HEK293 (cell line): ENCODE data around the gene SBK2.

Source experiments
- CTCF ChIA-PET: fragments of 350-600 bp; formaldehyde crosslinking; extraction: SDS; loops from one replicate; lab custom pipeline; 2021; ENCODE audit warnings: antibody characterized with exemption; lab: Yijun Ruan, JAX
- POLR2A ChIA-PET: fragments of 300-600 bp; formaldehyde crosslinking; extraction: SDS; loops from one replicate; lab custom pipeline; 2020; ENCODE audit warnings: antibody characterized with exemption, inconsistent platforms; lab: Yijun Ruan, JAX
- H3K27ac ChIP-seq: fragments of 200-500 bp; sonication (Bioruptor generic); 2 replicates; pipeline ENCODE4 v1.5.1; 2014; ENCODE audit warnings: low read depth, low read length, control low read depth, inconsistent platforms; ENCODE audit errors: extremely low read depth
- H3K36me3 ChIP-seq, 2 experiments: fragments of 200-500 bp in 1 of 2; sonication (Bioruptor generic) in 1 of 2; 1 replicate in 1 of 2; 2 replicates in 1 of 2; pipeline ENCODE4 v1.5.1; 2014 to 2017; ENCODE audit warnings: inconsistent platforms in 2 of 2, low read length in 2 of 2; ENCODE audit not compliant: control insufficient read depth in 2 of 2, insufficient read depth in 1 of 2
- H3K4me1 ChIP-seq: fragments of 200-500 bp; sonication (Bioruptor generic); 2 replicates; pipeline ENCODE4 v1.5.1; 2014; ENCODE audit warnings: mild to moderate bottlenecking, low read length, inconsistent platforms; ENCODE audit not compliant: control insufficient read depth, insufficient read depth
- H3K4me3 ChIP-seq: 2 replicates; pipeline ENCODE4 v1.5.1; 2011; ENCODE audit warnings: low read depth, mild to moderate bottlenecking, control low read depth, low read length, moderate library complexity
- H3K9me3 ChIP-seq: fragments of 200-500 bp; sonication (Bioruptor generic); 2 replicates; pipeline ENCODE4 v1.5.1; 2014; ENCODE audit warnings: low read depth, low read length, inconsistent platforms; ENCODE audit not compliant: control insufficient read depth, insufficient read depth
- BCL11A ChIP-seq: fragments of 450-650 bp; formaldehyde crosslinking; IDR thresholded peaks from 2 replicates; pipeline ENCODE4 v1.5.1; 2016; ENCODE audit warnings: low read depth, missing biosample characterization, missing genetic modification characterization
- REST ChIP-seq: fragments of 450-650 bp; formaldehyde crosslinking; IDR thresholded peaks from 2 replicates; pipeline ENCODE4 v1.5.1; 2016; ENCODE audit warnings: missing biosample characterization, missing genetic modification characterization
- ZBTB1 ChIP-seq: fragments of 450-650 bp; formaldehyde crosslinking; IDR thresholded peaks from 2 replicates; pipeline ENCODE4 v1.5.1; 2016; ENCODE audit warnings: missing biosample characterization, missing genetic modification characterization
- ZFP3 ChIP-seq: fragments of 450-650 bp; formaldehyde crosslinking; IDR thresholded peaks from 2 replicates; pipeline ENCODE4 v1.5.1; 2016; ENCODE audit warnings: low read depth, missing biosample characterization, missing genetic modification characterization
- ZNF133 ChIP-seq: fragments of 450-650 bp; formaldehyde crosslinking; IDR thresholded peaks from 2 replicates; pipeline ENCODE4 v1.5.1; 2016; ENCODE audit warnings: missing biosample characterization, missing genetic modification characterization
- ZNF394 ChIP-seq: fragments of 450-650 bp; formaldehyde crosslinking; IDR thresholded peaks from 2 replicates; pipeline ENCODE4 v1.5.1; 2016; ENCODE audit warnings: missing biosample characterization, missing genetic modification characterization, mild to moderate bottlenecking, moderate library complexity, borderline replicate concordance
- ZNF521 ChIP-seq: fragments of 450-650 bp; formaldehyde crosslinking; IDR thresholded peaks from 2 replicates; pipeline ENCODE4 v1.5.1; 2017; ENCODE audit warnings: missing biosample characterization, mild to moderate bottlenecking, missing genetic modification characterization
- ZNF530 ChIP-seq: fragments of 450-650 bp; formaldehyde crosslinking; IDR thresholded peaks from 2 replicates; pipeline ENCODE4 v1.5.1; 2016; ENCODE audit warnings: low read depth, missing biosample characterization, missing genetic modification characterization
- ZNF544 ChIP-seq: fragments of 450-650 bp; formaldehyde crosslinking; IDR thresholded peaks from 2 replicates; pipeline ENCODE4 v1.5.0; 2017; ENCODE audit warnings: missing biosample characterization, missing genetic modification characterization
- ZNF837 ChIP-seq: fragments of 450-650 bp; formaldehyde crosslinking; IDR thresholded peaks from 2 replicates; pipeline ENCODE4 v1.5.1; 2016; ENCODE audit warnings: missing biosample characterization, missing genetic modification characterization
- TF ChIP-seq, protein P1 (sequence below): fragments of 450-650 bp; formaldehyde crosslinking; IDR thresholded peaks from 2 replicates; pipeline ENCODE4 v1.5.1; 2016; ENCODE audit warnings: missing biosample characterization, missing genetic modification characterization
- TF ChIP-seq, protein P2 (sequence below): fragments of 450-650 bp; formaldehyde crosslinking; IDR thresholded peaks from 2 replicates; pipeline ENCODE4; 2016; ENCODE audit warnings: missing biosample characterization, missing genetic modification characterization
- TF ChIP-seq, protein P3 (sequence below): fragments of 450-650 bp; formaldehyde crosslinking; IDR thresholded peaks from 2 replicates; pipeline ENCODE4 v1.5.1; 2016; ENCODE audit warnings: missing biosample characterization, missing genetic modification characterization

The SBK2 gene

DNA sequence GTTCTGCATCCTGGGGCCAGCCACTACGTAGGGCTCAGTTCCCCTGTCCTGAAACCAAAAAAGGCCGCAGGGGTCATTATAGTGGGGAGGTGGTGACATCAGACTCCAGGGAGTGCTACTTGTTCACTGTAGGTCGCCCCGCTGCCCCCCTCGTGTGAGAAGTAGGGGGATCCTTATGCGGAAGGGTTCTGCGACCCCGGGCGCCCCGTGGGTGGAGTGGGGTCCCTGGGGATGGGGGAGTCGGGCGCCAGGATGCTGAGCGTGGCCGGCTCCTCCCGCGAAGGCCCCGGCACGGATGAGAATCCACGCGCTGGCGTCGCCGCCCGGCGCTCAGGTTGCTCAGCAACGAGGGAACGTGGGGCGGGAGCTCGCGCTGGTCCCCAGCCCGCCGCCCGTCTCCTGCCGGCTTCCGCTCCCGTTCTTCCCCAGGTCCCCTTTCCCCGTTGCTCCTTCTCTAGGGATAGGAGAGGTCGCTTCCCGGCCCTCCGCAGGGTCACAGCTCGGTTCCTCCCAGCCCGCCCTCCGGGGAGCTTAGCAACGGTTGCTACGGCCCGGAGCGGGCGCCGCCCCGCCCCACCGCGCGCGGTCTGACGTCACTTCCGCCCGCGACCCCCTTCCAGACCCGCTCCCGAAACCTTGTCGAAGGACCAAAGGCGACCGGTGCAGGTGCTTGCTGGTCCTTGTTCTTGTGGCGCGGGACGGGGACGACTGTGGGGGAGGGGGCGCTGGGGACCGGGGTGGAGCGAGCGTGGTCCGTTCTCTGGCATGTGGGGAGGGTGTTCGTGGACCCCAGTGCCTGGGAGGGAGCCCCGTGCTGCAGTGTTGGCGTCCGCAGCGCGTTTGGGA is 52.1 kb downstream of the SBK2 start, which contains the start of gene NAT14 (continued):
- no peak for TF ChIP-seq ZNF521

DNA sequence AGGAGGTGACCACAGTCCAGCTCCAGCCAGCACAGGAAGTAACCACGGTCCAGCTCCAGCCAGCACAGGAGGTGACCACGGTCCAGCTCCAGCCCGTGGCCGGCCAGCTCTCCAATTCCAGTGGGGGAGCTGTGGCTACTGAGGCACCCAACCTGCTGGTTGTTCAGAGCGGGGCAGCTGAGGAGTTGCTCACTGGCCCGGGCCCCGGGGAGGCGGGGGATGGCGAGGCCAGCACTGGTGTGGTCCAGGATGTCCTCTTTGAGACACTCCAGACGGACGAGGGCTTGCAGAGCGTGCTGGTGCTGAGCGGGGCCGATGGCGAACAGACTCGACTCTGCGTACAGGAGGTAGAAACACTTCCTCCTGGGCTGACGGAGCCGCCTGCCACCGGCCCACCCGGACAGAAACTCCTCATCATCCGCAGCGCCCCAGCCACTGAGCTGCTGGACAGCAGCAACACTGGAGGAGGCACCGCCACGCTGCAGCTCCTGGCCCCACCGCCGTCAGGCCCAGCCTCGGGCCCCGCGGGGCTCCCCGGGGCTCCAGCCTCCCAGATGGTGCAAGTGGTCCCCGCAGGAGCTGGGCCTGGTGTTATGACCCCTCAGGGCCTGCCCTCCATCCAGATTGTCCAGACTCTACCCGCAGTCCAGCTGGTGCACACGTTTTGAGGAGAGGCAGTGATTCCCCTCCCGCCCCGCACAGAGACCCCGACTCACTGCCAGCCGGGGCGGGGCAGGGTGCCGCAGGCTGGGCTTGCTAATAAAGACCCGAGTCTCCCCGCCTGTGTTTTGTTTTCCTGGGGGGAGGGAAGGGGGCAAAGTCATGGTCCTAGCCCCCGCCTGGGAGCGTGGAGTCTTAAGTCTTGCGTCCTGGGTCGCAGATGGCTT is 53.0 kb downstream of the SBK2 start:
- no peak overlapping the region; the same call in 1 of the 2 replicates for H3K27ac ChIP-seq
- ChIA-PET POLR2A (interaction anchor here (1.0 to 3.5 kb wide), 8 partner anchors 8 to 343 kb away, joined by 4 to 44 read pairs (median 7); partner anchors contain the start of genes FIZ1, ISOC2, UBE2S and ZNF628), CTCF (interaction anchor here (0.6 to 4.3 kb wide), 4 partner anchors 16 to 149 kb away, joined by 3 to 42 read pairs (median 10); no protein-coding TSS in a partner anchor)

More for the DNA sequence above, 53.0 kb downstream of the SBK2 start:
- H3K4me1 ChIP-seq, result peaks cover 23% of the 10 kb centered on the region
- H3K36me3 ChIP-seq, result peaks cover 0 to 9% of the 10 kb centered on the region in 2 experiments; a peak in 1 of 3 replicates
- no peaks in the 10 kb centered on the region for H3K9me3 ChIP-seq
- peak; percentile 84 for TF ChIP-seq REST (tag by site-specific recombination)
- TF ChIP-seq ZBTB1 (tag by site-specific recombination), result no peak
- TF ChIP-seq, protein P1, sequence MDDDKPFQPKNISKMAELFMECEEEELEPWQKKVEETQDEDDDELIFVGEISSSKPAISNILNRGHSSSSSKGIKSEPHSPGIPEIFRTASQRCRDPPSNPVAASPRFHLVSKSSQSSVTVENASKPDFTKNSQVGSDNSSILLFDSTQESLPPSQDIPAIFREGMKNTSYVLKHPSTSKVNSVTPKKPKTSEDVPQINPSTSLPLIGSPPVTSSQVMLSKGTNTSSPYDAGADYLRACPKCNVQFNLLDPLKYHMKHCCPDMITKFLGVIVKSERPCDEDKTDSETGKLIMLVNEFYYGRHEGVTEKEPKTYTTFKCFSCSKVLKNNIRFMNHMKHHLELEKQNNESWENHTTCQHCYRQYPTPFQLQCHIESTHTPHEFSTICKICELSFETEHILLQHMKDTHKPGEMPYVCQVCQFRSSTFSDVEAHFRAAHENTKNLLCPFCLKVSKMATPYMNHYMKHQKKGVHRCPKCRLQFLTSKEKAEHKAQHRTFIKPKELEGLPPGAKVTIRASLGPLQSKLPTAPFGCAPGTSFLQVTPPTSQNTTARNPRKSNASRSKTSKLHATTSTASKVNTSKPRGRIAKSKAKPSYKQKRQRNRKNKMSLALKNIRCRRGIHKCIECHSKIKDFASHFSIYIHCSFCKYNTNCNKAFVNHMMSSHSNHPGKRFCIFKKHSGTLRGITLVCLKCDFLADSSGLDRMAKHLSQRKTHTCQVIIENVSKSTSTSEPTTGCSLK (tag by site-specific recombination), result no peak
- TF ChIP-seq ZFP3, result peak; percentile 61; the same call in 1 of the 2 replicates
- TF ChIP-seq ZNF530 (tag by site-specific recombination), result no peak
- TF ChIP-seq, protein P2, sequence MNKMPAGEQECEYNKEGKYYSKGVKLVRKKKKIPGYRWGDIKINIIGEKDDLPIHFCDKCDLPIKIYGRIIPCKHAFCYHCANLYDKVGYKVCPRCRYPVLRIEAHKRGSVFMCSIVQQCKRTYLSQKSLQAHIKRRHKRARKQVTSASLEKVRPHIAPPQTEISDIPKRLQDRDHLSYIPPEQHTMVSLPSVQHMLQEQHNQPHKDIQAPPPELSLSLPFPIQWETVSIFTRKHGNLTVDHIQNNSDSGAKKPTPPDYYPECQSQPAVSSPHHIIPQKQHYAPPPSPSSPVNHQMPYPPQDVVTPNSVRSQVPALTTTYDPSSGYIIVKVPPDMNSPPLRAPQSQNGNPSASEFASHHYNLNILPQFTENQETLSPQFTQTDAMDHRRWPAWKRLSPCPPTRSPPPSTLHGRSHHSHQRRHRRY (tag by site-specific recombination), result no peak
- TF ChIP-seq BCL11A (tag by site-specific recombination), result no peak
- TF ChIP-seq, protein P3, sequence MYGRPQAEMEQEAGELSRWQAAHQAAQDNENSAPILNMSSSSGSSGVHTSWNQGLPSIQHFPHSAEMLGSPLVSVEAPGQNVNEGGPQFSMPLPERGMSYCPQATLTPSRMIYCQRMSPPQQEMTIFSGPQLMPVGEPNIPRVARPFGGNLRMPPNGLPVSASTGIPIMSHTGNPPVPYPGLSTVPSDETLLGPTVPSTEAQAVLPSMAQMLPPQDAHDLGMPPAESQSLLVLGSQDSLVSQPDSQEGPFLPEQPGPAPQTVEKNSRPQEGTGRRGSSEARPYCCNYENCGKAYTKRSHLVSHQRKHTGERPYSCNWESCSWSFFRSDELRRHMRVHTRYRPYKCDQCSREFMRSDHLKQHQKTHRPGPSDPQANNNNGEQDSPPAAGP, result no peak
- no peak for TF ChIP-seq ZNF133 (tag by site-specific recombination)
- no peak for TF ChIP-seq ZNF544
- TF ChIP-seq ZNF837, result no peak
- TF ChIP-seq ZNF394, result no peak
- no peak overlapping the region for H3K4me3 ChIP-seq
